Measurements from ENCODE around the gene ARHGEF6.

Gene ARHGEF6

DNA sequence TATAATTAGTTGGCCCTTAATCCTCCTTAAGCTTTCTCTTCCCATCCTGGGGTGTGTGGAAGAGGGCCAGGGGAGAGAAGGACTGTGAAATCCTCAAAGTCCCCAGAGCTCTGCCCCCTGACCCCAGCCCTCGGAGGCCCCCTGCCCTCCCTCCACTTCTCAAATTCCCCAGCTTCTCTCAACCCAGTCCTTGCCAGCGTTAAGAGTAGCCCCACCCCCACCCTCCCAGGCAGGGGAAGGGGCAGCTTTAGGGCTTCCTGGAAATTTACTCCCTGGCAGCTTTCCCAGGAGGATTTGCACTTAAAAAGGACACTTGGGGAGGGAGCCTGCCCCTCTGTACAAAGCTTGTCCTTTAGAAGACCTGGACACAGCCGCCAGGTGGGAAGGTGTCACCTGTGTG lies 144.6 kb downstream of the ARHGEF6 start:
- no peak for DNase-seq (ENCODE audit: low read depth)
- TF ChIP-seq, protein P1, sequence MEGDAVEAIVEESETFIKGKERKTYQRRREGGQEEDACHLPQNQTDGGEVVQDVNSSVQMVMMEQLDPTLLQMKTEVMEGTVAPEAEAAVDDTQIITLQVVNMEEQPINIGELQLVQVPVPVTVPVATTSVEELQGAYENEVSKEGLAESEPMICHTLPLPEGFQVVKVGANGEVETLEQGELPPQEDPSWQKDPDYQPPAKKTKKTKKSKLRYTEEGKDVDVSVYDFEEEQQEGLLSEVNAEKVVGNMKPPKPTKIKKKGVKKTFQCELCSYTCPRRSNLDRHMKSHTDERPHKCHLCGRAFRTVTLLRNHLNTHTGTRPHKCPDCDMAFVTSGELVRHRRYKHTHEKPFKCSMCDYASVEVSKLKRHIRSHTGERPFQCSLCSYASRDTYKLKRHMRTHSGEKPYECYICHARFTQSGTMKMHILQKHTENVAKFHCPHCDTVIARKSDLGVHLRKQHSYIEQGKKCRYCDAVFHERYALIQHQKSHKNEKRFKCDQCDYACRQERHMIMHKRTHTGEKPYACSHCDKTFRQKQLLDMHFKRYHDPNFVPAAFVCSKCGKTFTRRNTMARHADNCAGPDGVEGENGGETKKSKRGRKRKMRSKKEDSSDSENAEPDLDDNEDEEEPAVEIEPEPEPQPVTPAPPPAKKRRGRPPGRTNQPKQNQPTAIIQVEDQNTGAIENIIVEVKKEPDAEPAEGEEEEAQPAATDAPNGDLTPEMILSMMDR (IDR thresholded peaks at IDR 0.05; ENCODE audit: insufficient read depth, low read depth, low read length, missing control alignments) = no peak
- H3K4me3 ChIP-seq (ENCODE audit: low read depth, low read length) = no peak overlapping the region

DNA sequence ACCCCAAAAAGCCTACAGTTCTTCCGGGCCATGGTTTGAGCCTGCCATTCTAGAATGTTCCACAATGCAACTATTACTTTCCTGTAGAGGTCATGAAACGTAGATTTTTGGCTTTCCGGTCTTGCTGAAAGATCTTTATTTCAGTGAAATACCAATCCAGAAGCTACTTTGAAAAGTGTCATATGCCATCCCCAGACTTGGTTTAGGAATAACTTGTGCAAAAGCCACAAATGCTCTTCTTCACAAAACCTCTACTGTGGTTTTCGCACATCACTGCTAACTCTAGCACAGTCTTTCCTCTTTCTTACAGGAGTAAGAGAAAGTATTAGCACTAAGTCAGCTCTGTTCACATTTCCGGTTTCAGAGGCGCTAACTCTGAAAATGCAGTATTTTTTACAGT lies 145.5 kb downstream of the ARHGEF6 start:
- peak; percentile 63 for DNase-seq (ENCODE audit: low read depth)
- TF ChIP-seq, protein P1 (IDR thresholded peaks at IDR 0.05; ENCODE audit: insufficient read depth, low read depth, low read length, missing control alignments) = no peak
- no peak overlapping the region for H3K4me3 ChIP-seq (ENCODE audit: low read depth, low read length)

DNA sequence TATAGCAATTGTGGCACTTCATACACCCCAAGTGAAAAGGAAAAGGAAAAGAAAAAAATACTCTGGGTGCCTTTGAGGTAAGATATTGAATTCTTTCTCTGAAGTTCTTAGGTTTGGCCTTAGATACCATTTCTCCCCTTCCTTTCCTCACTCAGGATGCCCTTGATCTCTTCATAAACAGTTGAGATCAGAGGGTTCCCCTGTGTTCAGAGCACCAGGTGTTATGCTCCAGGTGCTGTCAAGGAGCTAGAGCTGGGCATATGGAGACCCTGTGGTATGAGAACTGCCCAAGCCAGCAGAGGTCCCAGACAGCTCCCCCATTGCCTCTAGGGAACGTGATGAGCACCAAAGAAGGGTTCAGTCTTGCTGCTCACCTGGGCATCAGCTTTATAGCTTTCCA lies 149.9 kb downstream of the ARHGEF6 start:
- TF ChIP-seq, protein P1 (IDR thresholded peaks at IDR 0.05; ENCODE audit: insufficient read depth, low read depth, low read length, missing control alignments) = no peak
- no peak for DNase-seq (ENCODE audit: low read depth)
- H3K4me3 ChIP-seq (ENCODE audit: low read depth, low read length) = no peak overlapping the region

DNA sequence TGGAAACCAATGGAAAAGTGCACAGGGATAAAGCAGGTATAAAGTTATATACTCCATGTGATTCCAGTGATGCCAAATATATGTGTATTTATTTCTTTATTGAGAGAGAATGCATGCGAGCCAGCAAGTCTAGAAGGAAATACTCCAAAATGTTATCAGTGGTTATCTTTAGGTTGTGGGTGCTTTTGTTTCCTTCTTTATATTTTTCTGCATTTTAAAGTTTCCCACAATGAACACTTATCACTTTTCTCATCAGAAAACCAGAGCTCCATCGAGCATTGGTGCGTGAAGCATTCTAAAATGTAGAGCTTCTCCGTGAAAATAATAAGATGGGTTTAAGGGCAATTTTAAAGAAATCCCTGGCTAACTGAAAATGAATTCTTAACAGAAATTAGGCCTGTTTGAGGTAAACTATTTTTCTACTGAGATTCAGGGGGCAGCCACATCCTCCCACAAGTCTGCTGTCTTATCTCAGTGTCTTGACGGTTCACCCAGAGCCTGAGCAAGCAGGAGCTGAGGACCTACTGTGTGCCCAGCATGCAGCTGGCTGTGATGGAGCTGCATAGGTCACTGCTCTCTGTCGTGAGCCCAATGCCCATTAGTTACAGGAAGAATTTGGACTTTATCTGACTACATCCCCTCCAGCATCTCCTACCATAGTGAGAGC lies 151.5 kb downstream of the ARHGEF6 start:
- H3K4me3 ChIP-seq (ENCODE audit: low read depth, low read length) = no peak overlapping the region
- no peak for DNase-seq (ENCODE audit: low read depth)
- TF ChIP-seq, protein P1 (IDR thresholded peaks at IDR 0.05; ENCODE audit: insufficient read depth, low read depth, low read length, missing control alignments) = no peak

DNA sequence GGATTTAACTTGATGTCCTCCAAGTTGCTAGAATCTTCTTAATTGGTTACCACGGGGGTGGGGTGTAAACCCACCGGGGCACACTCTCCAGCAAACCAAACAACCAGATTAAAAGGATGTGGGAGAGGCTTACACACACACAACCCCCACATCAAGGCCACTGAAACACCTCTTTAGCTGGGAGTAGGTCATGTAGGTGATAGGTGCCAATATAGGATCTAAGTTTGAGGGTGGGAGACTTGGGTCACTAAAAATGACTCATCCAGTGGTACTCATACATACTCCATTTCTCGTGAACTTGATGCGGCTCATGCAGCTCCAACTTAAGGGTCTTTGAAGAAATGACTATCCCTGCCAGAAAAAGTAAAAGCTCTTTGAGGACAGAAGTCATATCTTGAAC lies 153.3 kb downstream of the ARHGEF6 start:
- H3K4me3 ChIP-seq (ENCODE audit: low read depth, low read length) = no peak overlapping the region
- no peak for DNase-seq (ENCODE audit: low read depth)
- TF ChIP-seq, protein P1 (IDR thresholded peaks at IDR 0.05; ENCODE audit: insufficient read depth, low read depth, low read length, missing control alignments) = no peak

DNA sequence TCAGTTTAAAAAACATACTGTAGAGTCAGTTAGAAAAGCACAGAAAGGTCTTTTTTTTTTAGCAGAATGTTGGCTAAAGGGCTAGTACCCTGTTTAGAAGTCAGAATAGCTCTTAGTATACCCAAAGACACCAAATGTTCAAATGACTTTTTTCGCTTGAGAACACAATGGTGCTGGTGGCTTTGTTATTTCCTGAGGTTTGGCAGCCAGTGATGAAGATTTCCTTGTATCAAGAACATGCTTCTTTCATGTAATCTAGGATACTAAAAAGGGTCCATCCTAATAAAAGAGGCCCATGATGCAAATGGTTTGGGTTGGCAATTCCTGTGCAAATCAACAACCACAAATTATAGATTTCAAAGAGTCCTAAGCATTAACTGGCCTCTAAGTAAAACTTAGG lies 153.8 kb downstream of the ARHGEF6 start:
- no peak overlapping the region for H3K4me3 ChIP-seq (ENCODE audit: low read depth, low read length)
- no peak for DNase-seq (ENCODE audit: low read depth)
- TF ChIP-seq, protein P1 (IDR thresholded peaks at IDR 0.05; ENCODE audit: insufficient read depth, low read depth, low read length, missing control alignments) = no peak

DNA sequence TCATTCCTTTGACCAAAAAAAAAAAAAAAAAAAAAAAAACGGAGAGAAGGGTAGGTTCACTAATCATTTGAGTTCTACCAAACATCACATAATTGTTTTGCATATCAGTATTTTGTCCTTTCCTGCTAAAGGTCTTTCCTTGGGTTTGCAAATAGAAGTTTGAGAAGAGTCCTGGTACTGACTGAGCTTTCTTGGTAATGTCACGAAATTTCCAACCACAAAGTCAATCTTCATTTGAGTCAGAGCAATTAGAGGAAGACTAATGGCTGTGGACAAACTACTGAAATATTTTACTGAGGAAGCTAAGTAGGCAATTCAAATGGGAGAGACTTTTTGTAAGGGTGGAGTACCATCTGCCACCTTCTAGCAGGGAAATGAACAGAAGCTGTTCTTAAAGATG lies 154.5 kb downstream of the ARHGEF6 start:
- H3K4me3 ChIP-seq (ENCODE audit: low read depth, low read length) = no peak overlapping the region
- TF ChIP-seq, protein P1 (IDR thresholded peaks at IDR 0.05; ENCODE audit: insufficient read depth, low read depth, low read length, missing control alignments) = no peak
- DNase-seq (ENCODE audit: low read depth) = peak; percentile 20
